Coronary artery (tissue), 2 donors: Measurements from ENCODE around the gene GALNT4.

Experiments
- DNase-seq: peaks from one replicate; pipeline ENCODE4 v3.0.0-alpha.2; 2017; ENCODE audit warnings: low spot score
- H3K27ac ChIP-seq, 2 donors: fragments of 200-600 bp; sonication (generic); one replicate each; pipeline ENCODE4 v1.5.1; 2016 to 2019
- H3K4me3 ChIP-seq: fragments of 200-600 bp; sonication (generic); 2 replicates; pipeline ENCODE4 v1.5.1; 2016; ENCODE audit warnings: mild to moderate bottlenecking, moderate library complexity
- CTCF ChIP-seq: fragments of 200-600 bp; sonication (generic); IDR thresholded peaks from one replicate; pipeline ENCODE4 v1.5.1; 2019; ENCODE audit warnings: antibody characterized with exemption

Gene GALNT4

GRCh38 chr12:89475203-89475990 is 49.2 kb downstream of the GALNT4 start:
- no peak for DNase-seq
- H3K4me3 ChIP-seq: no peak overlapping the region
- H3K27ac ChIP-seq: no peak overlapping the region
- TF ChIP-seq CTCF: no peak

GRCh38 chr12:89474615-89475014 is 50.0 kb downstream of the GALNT4 start:
- DNase-seq: no peak
- H3K4me3 ChIP-seq: no peak overlapping the region
- no peak for TF ChIP-seq CTCF
- no peak overlapping the region for H3K27ac ChIP-seq
